Esophagus muscularis mucosa (tissue), 4 donors: ENCODE measurements around the gene COL25A1.

ENCODE experiments used
- EP300 ChIP-seq: sonication (generic); formaldehyde crosslinking; IDR thresholded peaks from one replicate; pipeline ENCODE4 v1.6.1; 2017; ENCODE audit warnings: antibody characterized with exemption
- POLR2A ChIP-seq: fragments of 450-650 bp; IDR thresholded peaks from one replicate; pipeline ENCODE4 v1.6.1; 2017; ENCODE audit warnings: antibody characterized with exemption, moderate library complexity, mild to moderate bottlenecking, low read depth
- POLR2AphosphoS5 ChIP-seq, 2 donors: sonication (generic); formaldehyde crosslinking; IDR thresholded peaks; one replicate each; pipeline ENCODE4 v1.6.1; 2017; ENCODE audit warnings: antibody characterized with exemption in 2 of 2
- TF ChIP-seq, protein P1 (sequence below), 3 experiments: fragments of 200-600 bp in 2 of 3; fragments of 450-650 bp in 1 of 3; sonication (generic) in 2 of 3; IDR thresholded peaks; one replicate each; pipeline ENCODE4 v1.5.1; 2017 to 2019; ENCODE audit warnings: antibody characterized with exemption in 3 of 3, mild to moderate bottlenecking in 2 of 3, moderate library complexity in 1 of 3

DNA sequence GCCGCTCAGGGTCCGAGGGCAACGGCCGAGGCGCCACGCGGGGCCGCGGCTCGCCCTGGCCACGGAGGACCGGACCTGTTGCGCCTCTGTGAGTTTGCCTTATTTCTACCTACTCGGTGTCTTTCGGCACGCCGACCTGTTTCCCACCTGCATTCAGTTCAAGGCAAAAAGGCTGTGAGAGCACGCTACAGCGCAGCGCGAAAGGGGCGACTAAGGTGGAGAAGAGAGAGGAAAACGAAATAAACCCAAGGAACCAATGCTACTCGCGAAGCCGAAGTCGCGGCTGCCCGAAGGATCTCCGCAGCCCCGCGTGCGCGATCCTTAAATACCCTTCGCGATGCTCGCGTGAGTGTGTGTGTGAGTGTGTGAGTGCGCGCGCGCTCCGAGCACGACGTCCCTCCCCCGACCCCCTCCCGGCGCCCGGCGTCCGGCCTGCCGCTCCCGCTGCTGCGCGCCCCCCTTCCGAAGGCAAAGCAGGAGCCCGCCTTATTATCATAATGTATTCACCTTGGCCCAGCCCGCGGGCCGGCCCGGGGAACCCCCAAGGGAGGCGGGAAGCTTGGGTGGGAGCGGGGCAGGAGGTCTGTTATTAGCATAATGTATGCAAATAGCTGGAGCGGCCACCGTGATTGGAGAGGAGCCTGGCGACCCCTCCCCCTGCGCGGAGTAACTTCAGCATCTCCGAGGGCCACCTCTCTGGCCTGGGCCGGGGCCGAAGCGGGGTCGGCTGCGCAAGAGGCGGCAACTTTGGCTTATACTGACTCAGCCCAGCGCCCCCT is at the start of gene COL25A1:
- TF ChIP-seq, protein P1, sequence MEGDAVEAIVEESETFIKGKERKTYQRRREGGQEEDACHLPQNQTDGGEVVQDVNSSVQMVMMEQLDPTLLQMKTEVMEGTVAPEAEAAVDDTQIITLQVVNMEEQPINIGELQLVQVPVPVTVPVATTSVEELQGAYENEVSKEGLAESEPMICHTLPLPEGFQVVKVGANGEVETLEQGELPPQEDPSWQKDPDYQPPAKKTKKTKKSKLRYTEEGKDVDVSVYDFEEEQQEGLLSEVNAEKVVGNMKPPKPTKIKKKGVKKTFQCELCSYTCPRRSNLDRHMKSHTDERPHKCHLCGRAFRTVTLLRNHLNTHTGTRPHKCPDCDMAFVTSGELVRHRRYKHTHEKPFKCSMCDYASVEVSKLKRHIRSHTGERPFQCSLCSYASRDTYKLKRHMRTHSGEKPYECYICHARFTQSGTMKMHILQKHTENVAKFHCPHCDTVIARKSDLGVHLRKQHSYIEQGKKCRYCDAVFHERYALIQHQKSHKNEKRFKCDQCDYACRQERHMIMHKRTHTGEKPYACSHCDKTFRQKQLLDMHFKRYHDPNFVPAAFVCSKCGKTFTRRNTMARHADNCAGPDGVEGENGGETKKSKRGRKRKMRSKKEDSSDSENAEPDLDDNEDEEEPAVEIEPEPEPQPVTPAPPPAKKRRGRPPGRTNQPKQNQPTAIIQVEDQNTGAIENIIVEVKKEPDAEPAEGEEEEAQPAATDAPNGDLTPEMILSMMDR (IDR thresholded peaks at IDR 0.05): no peak
- peak in 1 of 2 donors; percentile 37 for TF ChIP-seq POLR2AphosphoS5 (IDR thresholded peaks at IDR 0.05)
- TF ChIP-seq POLR2A: no peak
- TF ChIP-seq EP300: no peak
